GM23248 (cell line): ENCODE data around the gene CDH22.

Source experiments
- EZH2 ChIP-seq: fragments of 200-600 bp; sonication (generic); IDR thresholded peaks from 2 replicates; pipeline ENCODE4 v1.6.1; 2018; ENCODE audit warnings: antibody characterized with exemption, mild to moderate bottlenecking; ENCODE audit not compliant: insufficient read depth, poor library complexity, severe bottlenecking
- EZH2phosphoT487 ChIP-seq: fragments of 200-600 bp; sonication (generic); IDR thresholded peaks from 2 replicates; pipeline ENCODE4 v1.6.1; 2018; ENCODE audit warnings: antibody characterized with exemption, moderate library complexity, mild to moderate bottlenecking, low read depth; ENCODE audit not compliant: insufficient read depth

- no peak for TF ChIP-seq EZH2
- TF ChIP-seq EZH2phosphoT487 = no peak
Observed at GRCh38 chr20:46152824-46153586, 155.3 kb downstream of the CDH22 start.
